Measurements from ENCODE around the gene ANP32A. TPM values are rescaled to one million over a fixed set of nuclear protein-coding genes. Genes with fewer than 3 reads are reported as not detected.

Gene ANP32A
- total RNA-seq, 1 experiment from 2014 or later: 110 TPM

DNA sequence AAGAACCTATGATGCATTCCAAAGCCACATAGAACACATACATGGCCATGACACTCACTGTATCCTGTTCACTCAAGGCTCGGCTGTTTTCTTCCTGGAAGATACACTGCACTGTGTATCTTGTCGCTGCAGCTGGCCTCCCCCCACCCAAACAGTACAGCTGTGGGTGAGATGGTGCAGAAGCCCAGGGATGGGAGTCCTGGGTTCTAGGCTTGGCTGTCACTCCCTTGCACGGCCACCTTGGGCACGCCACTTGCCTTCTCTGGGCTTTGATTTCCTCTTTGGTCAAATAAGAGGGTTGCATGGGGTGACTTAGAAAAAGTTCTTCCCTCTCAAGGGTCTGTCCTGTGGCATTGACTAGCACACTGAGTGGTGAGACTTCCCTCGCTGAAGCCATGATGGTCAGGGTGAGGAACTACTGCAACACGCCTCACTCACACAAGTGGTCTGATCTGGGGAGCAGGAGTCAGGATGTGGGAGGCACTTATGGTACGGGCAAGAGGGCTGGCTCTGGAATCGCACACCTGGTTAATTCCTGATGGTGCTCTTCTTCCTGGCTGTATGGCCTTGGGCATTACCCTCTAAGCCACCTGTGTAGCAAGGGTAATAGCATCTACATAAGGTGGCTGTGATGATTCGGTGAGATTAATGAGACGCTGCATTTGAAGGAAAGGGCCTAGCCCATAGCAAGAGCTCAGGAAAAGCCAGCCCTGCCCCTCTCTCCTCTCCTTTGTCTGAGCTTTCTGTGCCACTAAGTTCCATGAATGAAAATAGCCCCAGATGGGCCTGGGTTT is 44.0 kb downstream of the ANP32A start:
- Histone ChIP-seq H3K4me1 (replicated peaks) (no peaks in the 10 kb centered on the region), H3K27ac (no peak overlapping the region), H3K27me3 (replicated peaks) (no peaks in the 10 kb centered on the region; the same call in 1 of the 2 replicates), H3K4me3 (no peak overlapping the region), H3K36me3 (peaks cover 28% of the 10 kb centered on the region), H3K9me3 (replicated peaks) (no peaks in the 10 kb centered on the region)
- peak in 1 of 2 experiments; percentile 35 for DNase-seq (ENCODE audit: low read depth in 1 of 2, low spot score in 2 of 2)

DNA sequence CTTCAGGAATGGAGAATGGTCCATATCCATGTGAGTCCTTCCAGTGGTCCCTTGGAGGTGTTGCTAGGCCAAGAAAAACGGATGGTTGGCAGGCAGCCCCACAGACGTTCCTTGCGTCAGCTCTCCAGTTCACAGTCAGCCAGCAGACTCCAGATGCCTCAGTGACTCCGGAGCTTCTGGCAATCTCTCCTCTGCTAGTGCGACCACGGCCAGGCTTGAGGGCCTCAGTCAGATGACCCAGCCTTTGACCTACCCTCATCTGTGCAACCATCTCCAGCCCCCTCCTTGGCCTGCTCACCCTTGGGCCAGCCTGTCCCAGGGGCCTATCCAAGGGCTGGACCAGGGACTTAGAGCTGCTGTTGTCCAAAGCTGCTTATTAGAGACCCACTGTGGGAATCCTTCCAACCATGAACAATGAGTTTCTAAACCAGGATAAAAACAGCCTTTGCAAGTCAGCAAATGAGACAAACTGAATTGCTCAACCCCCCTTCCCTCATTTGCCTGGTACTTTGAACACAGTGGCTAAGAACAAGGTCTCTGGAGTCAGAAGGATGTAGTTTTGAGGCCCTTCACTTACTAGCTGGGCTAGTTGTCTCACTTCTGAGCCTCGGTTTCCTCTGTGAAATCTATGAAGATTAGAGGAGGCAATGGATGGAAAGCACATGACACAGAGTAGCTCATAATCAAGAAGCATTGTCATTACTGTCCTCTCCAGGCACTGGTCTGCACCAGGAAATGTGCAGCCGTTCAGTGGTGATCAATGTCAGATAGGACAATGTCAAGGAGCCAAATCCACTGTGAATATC is 44.8 kb downstream of the ANP32A start:
- Histone ChIP-seq H3K27me3 (replicated peaks) (no peaks in the 10 kb centered on the region; the same call in 1 of the 2 replicates), H3K4me1 (replicated peaks) (no peaks in the 10 kb centered on the region), H3K27ac (no peak overlapping the region), H3K4me3 (no peak overlapping the region), H3K36me3 (peaks cover 25% of the 10 kb centered on the region), H3K9me3 (replicated peaks) (no peaks in the 10 kb centered on the region)
- DNase-seq (ENCODE audit: low read depth in 1 of 2, low spot score in 2 of 2): peak in 1 of 2 experiments; percentile 34

DNA sequence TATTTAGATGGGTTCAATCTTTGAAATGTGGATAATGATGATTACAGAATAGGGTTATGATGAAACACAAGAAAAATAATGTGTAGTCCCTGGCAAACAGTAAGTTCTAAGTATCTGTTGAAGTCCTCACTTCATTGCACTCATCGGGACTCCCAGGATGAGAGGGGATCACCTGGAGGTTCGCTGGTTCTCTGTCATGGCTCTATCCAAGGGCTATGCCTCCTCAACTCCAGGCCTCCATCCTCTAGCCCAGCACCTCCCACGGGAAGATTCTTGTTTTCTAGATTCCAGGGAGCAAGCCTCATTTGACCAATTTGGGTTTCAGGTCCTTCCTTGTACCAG is 45.5 kb downstream of the ANP32A start:
- DNase-seq (ENCODE audit: low read depth in 1 of 2, low spot score in 2 of 2): no peak
- Histone ChIP-seq H3K4me3 (no peak overlapping the region), H3K36me3 (peaks cover 24% of the 10 kb centered on the region), H3K9me3 (replicated peaks) (no peaks in the 10 kb centered on the region), H3K27ac (no peak overlapping the region), H3K27me3 (replicated peaks) (no peaks in the 10 kb centered on the region; the same call in 1 of the 2 replicates), H3K4me1 (replicated peaks) (no peaks in the 10 kb centered on the region)

DNA sequence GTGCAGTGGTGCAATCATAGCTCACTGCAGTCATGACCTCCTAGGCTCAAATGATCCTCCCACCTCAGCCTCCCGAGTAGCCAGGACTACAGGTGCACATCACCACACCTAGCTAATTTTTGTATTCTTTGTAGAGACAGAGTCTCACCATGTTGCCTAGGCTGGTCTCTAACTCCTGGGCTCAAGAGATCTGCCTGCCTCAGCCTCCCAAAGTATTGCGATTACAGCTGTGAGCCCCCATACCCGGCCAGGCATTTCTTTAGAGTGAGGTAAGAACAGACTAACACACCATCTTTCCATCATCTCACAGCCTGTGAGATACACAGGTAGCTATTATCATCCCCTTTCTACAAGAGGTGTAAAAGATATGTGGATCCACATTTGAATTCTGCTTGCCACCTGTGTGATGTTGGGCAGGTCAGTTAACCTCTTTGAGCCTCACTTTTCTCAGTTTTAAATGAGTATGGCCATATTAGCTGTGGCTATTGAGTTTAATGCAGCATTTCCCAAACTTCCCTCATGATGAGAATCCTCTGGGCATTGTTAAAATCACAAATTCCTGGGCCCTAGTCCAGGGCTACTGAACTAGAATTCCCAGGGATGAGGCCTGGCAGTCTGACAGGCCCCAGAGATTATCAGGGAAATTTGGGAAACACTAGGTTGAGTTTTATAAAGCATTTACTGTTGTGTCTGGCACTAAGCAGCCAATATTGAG is 46.0 kb downstream of the ANP32A start:
- no peak overlapping the region for H3K27ac ChIP-seq
- H3K9me3 ChIP-seq (replicated peaks): no peaks in the 10 kb centered on the region
- peaks cover 21% of the 10 kb centered on the region for H3K36me3 ChIP-seq
- no peak overlapping the region for H3K4me3 ChIP-seq
- DNase-seq (ENCODE audit: low read depth in 1 of 2, low spot score in 2 of 2): no peak
- no peaks in the 10 kb centered on the region for H3K4me1 ChIP-seq (replicated peaks)
- H3K27me3 ChIP-seq (replicated peaks): no peaks in the 10 kb centered on the region; the same call in 1 of the 2 replicates

DNA sequence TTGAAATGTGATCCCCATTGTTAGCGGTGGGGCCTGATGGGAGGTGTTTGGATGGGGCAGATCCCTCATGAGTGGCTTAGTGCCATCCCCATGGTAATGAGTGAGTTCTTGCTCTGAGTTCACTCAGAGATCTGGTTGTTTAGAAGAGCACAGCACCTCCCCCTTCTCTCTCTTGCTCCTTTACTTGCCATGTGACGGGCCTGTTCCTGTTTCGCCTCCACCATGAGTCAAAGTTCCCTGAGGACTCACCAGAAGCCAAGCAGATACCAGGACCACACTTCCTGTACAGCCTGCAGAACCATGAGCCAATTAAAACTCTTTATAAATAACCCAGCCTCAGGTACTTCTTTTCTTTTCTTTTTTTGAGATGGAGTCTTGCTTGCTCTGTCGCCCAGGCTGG is 46.6 kb downstream of the ANP32A start:
- H3K9me3 ChIP-seq (replicated peaks): no peaks in the 10 kb centered on the region
- DNase-seq (ENCODE audit: low read depth in 1 of 2, low spot score in 2 of 2): peak in 1 of 2 experiments; percentile 2
- H3K27ac ChIP-seq: no peak overlapping the region
- H3K4me3 ChIP-seq: no peak overlapping the region
- no peaks in the 10 kb centered on the region; the same call in 1 of the 2 replicates for H3K27me3 ChIP-seq (replicated peaks)
- no peaks in the 10 kb centered on the region for H3K4me1 ChIP-seq (replicated peaks)
- H3K36me3 ChIP-seq: peaks cover 16% of the 10 kb centered on the region

DNA sequence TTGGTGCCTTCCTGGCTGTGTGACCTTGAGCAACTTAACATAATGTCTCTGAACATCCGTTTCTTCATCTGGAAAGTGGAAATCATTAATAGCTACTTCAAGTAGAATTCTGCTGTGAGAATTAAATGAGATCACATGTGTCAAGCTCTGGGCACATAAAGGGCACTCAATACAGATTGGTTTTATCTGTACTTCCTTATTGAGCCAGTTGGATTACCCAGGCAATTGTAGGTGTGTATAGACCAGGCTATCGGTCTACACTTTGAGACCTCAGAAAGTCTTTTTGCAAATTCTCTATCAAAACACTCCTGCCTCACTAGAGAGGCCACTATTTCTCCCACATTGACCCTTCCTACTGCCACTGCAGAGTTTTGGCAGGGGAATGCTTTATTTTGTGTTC is 47.7 kb downstream of the ANP32A start:
- no peak for DNase-seq (ENCODE audit: low read depth in 1 of 2, low spot score in 2 of 2)
- Histone ChIP-seq H3K4me1 (replicated peaks) (no peaks in the 10 kb centered on the region), H3K9me3 (replicated peaks) (no peaks in the 10 kb centered on the region), H3K27me3 (replicated peaks) (no peaks in the 10 kb centered on the region; the same call in 1 of the 2 replicates), H3K27ac (no peak overlapping the region), H3K4me3 (no peak overlapping the region), H3K36me3 (peaks cover 9% of the 10 kb centered on the region)

DNA sequence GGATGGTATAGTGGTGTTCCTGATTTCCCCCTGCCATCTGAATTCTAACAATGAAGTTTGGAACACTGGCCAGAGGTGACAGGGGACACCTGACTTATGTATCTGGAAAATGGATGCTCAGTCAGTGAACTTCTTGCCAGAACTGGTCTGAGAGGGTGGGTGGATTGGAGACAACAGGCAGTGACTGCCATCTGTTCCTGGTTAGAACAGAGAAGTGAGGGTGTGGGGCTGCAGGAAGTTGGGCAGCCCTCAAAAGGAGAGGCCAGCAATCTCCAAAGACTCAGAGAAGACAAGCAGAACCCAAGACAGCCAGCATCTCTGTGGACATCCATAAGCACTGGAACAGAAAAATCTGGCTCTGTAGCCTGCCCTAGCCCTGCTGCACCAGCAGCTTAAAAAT is 50.5 kb downstream of the ANP32A start:
- Histone ChIP-seq H3K27me3 (replicated peaks) (no peaks in the 10 kb centered on the region; the same call in 1 of the 2 replicates), H3K4me3 (no peak overlapping the region), H3K27ac (no peak overlapping the region), H3K36me3 (no peaks in the 10 kb centered on the region), H3K4me1 (replicated peaks) (no peaks in the 10 kb centered on the region), H3K9me3 (replicated peaks) (no peaks in the 10 kb centered on the region)
- peak in 1 of 2 experiments; percentile 29 for DNase-seq (ENCODE audit: low read depth in 1 of 2, low spot score in 2 of 2)

DNA sequence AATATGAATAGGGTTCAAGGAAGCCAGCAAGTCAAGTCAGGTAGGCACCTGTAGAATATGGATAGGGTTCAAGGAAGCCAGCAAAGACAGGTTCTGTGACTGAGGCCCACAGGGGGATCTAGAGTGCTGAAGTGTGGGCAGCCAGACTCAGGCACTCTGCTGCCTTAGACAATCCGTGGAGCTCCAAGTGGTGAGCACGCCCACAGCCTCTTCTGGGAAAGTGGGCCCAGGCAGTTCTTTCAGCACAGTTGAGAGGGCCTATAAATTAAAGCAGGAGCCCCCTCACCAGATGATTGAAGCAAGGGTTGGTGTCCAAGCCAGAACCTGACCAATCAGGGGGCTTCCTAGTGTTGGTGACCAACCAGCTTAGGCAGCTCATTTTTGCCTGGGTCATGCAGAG is 51.0 kb downstream of the ANP32A start:
- Histone ChIP-seq H3K36me3 (no peaks in the 10 kb centered on the region), H3K4me3 (no peak overlapping the region), H3K27ac (no peak overlapping the region), H3K9me3 (replicated peaks) (no peaks in the 10 kb centered on the region), H3K4me1 (replicated peaks) (no peaks in the 10 kb centered on the region), H3K27me3 (replicated peaks) (no peaks in the 10 kb centered on the region; the same call in 1 of the 2 replicates)
- peak in 1 of 2 experiments; percentile 27 for DNase-seq (ENCODE audit: low read depth in 1 of 2, low spot score in 2 of 2)

DNA sequence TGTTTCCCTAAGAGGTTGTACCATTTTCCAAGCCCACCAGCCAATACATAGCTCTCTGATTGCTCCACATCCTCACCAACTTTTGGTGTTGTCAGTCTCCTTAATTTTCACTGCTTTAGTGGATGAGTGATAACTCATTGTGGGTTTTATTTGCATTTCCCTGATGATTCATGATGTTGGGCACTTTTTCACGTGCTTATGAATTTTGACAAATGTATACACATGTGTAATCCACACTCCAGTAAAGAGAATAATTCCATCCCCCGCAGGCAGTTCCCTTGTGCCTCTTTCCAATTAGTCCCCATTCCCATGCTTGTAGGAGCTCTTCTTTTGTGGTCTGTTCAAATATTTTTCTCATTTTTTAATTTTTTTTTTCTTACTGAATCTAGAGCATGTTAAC is 52.4 kb downstream of the ANP32A start:
- Histone ChIP-seq H3K4me1 (replicated peaks) (no peaks in the 10 kb centered on the region), H3K27me3 (replicated peaks) (no peaks in the 10 kb centered on the region; the same call in 1 of the 2 replicates), H3K36me3 (no peaks in the 10 kb centered on the region), H3K9me3 (replicated peaks) (no peaks in the 10 kb centered on the region), H3K4me3 (no peak overlapping the region), H3K27ac (no peak overlapping the region)
- DNase-seq (ENCODE audit: low read depth in 1 of 2, low spot score in 2 of 2): peak in 1 of 2 experiments; percentile 32

DNA sequence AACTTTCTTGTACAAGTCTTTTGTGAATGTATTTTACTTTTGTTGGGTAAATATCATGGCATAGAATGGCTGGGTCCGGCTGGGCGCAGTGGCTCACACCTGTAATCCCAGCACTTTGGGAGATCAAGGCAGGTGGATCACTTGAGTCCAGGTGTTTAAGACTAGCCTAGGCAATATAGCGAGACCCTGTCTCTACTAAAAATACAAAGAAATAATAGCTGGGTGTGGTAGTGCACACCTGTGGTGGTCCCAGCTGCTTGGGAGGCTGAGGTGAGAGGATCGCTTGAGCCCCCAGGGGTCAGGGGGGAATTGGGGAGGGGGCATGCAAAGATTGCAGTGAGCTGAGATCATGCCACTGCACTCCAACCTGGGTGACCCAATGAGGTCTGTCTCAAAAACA is 52.9 kb downstream of the ANP32A start:
- no peaks in the 10 kb centered on the region for H3K9me3 ChIP-seq (replicated peaks)
- no peaks in the 10 kb centered on the region for H3K36me3 ChIP-seq
- no peak overlapping the region for H3K27ac ChIP-seq
- no peaks in the 10 kb centered on the region for H3K27me3 ChIP-seq (replicated peaks)
- H3K4me1 ChIP-seq (replicated peaks): no peaks in the 10 kb centered on the region
- H3K4me3 ChIP-seq: no peak overlapping the region
- DNase-seq (ENCODE audit: low read depth in 1 of 2, low spot score in 2 of 2): peak in 1 of 2 experiments; percentile 20

DNA sequence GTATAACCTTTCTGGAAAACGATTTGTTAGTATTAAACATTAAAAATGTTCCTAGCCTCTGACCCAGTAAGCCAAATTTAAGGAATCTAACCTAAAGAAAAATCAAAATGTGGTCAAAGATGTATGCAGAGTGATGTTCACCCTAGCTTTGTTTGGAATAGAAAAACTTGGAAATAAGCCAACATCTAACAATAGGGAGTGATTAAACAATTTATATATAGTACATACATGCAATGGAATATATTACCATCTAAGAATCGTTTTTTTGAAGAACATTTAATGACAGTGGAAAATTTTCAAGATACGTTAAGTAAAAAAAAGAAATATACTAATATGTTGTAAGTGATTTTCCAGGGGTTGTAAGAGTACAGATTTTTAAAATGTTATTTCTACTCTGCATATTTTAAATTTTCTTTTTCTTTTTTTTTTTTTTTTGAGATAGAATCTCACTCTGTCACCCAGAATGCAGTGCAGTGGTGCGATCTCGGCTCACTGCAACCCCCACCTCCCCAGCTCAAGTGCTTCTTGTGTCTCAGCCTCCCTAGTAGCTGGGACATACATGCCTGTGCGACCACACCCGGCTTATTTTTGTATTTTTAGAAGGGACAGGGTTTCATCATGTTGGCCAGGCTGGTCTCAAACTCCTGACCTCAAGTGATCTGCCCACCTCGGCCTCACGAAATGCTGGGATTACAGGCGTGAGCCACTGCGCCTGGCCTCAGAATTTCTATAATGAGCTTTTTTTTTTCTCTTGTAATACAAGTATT is 54.9 kb downstream of the ANP32A start:
- Histone ChIP-seq H3K27me3 (replicated peaks) (0 out of 2 replicates have a peak, but pooled peaks cover 3% of the 10 kb centered on the region), H3K27ac (no peak overlapping the region), H3K36me3 (no peaks in the 10 kb centered on the region), H3K4me3 (no peak overlapping the region), H3K4me1 (replicated peaks) (no peaks in the 10 kb centered on the region), H3K9me3 (replicated peaks) (no peaks in the 10 kb centered on the region)
- peak in 1 of 2 experiments; percentile 7 for DNase-seq (ENCODE audit: low read depth in 1 of 2, low spot score in 2 of 2)

DNA sequence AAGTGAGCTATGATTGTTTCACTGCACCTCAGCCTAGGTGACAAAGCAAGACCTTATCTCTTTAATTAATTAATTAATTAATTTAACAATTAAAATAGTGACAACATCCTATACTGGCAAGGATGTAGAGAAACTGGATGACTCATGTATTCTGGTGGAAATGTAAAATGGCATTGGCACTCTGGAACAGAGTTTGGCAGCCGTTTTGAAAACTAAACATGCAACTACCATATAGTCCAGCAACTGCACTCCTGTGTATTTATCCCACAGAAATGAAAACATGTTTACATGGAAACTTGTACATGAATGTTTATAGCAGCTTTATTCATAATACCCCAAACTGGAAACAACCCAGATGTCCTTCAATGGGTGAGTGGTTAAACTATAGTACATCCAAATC is 56.6 kb downstream of the ANP32A start:
- Histone ChIP-seq H3K9me3 (replicated peaks) (no peaks in the 10 kb centered on the region), H3K27me3 (replicated peaks) (0 out of 2 replicates have a peak, but pooled peaks cover 3% of the 10 kb centered on the region), H3K27ac (no peak overlapping the region), H3K4me3 (no peak overlapping the region), H3K4me1 (replicated peaks) (no peaks in the 10 kb centered on the region), H3K36me3 (no peaks in the 10 kb centered on the region)
- DNase-seq (ENCODE audit: low read depth in 1 of 2, low spot score in 2 of 2): no peak

DNA sequence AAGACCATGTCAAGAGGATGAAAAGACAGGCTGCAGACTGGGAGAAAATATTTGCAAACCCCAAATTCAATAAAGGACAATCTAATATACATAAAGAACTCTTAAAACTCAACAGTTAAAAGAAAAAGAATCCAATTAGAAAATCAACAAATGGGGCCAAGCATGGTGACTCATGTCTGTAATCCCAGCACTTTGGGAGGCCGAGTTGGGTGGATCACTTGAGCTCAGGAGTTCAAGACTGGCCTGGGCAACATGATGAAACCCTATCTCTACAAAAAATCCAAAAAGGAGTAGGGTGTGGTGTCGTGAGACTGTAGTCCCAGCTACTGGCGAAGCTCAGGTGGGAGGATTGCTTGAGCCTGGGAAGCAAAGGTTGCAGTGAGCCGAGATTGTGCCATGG is 57.6 kb downstream of the ANP32A start:
- Histone ChIP-seq H3K36me3 (no peaks in the 10 kb centered on the region), H3K4me1 (replicated peaks) (no peaks in the 10 kb centered on the region), H3K27me3 (replicated peaks) (0 out of 2 replicates have a peak, but pooled peaks cover 3% of the 10 kb centered on the region), H3K9me3 (replicated peaks) (no peaks in the 10 kb centered on the region), H3K4me3 (no peak overlapping the region), H3K27ac (no peak overlapping the region)
- DNase-seq (ENCODE audit: low read depth in 1 of 2, low spot score in 2 of 2): peak in 1 of 2 experiments; percentile 17
